Amygdala (tissue), 56 donors: ENCODE measurements around the gene CACNA1D.
"Not testable (repeated sequence)": the region's sequence is repeated elsewhere in the genome, so short reads cannot be mapped to it uniquely, and the experiment has no call there.

ENCODE experiments used
- DNase-seq, 56 donors: peaks; one replicate each; lab custom pipeline; 2025; lab: John Stamatoyannopoulos, UW

CACNA1D gene

DNA sequence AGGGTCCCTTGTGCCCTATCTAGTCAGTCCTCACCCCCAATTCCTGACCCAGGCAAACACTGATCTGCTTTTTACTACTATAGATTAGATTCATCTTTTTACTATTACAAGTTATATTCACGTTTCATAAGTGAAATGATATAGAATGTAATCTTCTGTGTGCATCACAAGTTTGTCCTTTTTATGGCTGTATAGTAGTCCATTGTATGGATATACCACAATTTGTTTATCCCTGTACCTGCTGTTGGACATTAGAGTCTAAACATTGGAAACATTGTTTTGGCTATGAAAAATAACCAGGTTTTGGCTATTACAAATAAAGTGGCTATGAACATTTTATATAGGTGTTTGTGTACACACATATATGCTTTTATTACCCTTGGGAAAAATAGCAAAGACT lies 112.4 kb downstream of the CACNA1D start:
- DNase-seq = no peak

DNA sequence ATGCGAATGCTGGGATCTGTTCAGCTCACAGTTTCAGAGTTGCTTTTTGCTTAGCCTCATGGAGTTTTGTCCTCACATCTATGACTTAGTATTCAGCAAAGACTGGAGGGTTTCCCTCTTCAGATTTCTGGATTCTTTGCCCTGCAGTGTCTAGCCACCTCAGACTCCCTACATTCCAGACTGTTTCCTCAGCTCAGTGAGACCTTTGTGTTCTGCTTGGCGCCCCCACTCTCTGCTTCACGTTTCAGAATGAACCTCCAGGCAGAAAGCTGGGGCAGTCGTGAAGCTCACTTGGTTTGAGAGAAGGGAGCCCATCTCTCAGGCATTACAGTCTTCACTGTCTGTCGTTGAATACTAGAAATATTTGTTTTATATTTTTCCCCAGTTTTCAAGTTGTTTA lies 118.1 kb downstream of the CACNA1D start:
- DNase-seq = no peak

DNA sequence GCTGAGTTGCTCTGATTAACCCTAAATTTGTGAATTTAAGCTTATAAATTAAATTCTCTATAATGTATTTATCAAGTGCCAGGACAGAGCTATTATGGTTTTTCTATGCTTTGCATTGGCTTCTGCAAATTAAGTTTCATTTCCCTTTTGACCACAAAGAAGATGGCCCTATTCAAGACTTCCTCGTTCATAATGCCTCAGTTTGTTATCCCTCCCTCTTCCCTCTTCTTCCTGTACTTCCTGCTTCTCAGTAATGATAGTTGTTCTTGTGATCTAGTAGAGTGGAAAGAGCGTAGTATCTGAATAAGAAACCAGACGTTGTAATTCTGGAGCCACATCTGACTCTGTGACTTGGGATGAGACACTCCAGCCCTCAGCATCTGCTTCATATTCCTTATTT lies 118.7 kb downstream of the CACNA1D start:
- DNase-seq = no peak

DNA sequence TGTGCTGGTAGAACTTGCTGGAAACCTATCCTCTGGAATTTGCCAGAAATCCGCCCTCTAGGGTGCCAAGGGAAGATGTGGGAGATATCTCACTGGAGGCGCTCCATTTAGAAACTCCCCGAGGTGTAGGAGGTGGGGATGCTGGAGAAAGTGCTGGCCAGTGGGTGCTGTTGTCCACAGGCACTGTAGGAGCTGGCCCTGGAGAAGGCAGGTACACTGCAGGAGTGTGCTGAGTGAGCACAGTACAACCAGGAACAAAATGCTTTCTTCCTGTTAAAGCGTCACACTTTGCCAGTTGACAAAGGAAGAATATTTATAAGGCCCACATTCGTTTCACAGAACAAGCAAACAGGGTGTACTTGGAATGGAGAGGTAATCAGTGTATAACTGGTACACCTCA lies 119.9 kb downstream of the CACNA1D start:
- DNase-seq = no peak

DNA sequence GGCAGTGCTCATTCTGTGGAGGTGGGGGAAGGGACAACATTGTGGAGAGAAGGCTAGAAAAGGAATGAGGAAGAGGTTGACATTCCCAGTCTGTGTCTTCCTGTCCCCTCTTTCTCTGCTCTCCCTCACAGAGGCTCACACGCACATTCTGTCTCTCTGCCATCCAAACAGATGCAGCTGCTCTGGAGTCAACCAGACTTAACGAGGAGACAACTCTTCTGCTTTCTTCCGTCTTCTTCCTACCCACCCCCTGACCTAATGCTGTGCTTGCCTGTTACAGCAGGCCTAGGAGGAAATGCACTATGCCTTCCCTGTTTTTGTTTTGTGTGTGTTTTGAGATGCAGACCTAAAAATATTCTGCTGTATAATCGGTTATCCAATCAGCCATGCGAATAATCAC lies 121.9 kb downstream of the CACNA1D start:
- peak in 4 of 56 donors; percentile 4 to 34 (median 6) for DNase-seq

DNA sequence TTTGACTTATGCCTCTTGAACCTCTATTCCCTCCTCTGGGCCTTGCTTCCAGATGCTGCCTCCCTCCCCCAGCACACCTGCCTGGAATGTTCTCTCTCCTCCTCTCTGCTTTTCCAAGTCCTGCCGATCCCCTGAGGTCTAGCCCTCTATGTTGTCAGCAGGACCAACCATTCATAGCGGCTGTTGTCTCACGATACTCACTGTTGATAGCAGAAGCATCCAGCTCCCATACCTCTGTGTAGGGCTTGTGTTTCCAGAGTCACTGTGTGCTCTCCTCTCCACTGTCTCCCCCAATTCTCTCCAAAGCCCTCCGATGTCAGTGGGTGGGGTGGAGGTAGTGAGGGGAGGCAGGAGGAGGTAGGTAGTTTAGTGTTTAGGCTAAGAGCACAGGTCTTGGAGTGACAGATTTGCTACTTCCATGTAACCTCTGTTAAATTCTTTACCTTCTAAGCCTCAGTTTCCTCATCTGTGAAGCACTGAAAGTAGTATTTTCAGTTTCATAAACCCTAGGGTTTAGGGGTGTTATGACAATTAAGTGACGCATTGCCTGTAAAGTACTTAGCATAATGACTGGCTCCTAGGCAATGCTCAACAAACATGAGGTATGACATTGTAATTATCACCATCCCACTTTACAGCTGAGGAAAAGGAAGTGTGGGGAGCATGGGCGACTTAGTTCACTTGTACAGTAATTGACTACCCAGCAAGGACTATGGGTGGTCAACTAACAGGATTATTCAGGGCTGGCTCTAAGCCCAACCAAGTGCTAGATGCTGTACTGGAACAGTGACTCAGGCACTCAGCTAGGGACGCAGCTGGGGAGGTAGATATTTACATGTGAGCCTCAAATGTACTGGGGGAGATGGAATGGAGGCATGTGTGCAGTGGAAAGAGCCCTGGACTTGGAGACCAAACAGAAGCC lies 122.8 kb downstream of the CACNA1D start:
- no peak for DNase-seq

DNA sequence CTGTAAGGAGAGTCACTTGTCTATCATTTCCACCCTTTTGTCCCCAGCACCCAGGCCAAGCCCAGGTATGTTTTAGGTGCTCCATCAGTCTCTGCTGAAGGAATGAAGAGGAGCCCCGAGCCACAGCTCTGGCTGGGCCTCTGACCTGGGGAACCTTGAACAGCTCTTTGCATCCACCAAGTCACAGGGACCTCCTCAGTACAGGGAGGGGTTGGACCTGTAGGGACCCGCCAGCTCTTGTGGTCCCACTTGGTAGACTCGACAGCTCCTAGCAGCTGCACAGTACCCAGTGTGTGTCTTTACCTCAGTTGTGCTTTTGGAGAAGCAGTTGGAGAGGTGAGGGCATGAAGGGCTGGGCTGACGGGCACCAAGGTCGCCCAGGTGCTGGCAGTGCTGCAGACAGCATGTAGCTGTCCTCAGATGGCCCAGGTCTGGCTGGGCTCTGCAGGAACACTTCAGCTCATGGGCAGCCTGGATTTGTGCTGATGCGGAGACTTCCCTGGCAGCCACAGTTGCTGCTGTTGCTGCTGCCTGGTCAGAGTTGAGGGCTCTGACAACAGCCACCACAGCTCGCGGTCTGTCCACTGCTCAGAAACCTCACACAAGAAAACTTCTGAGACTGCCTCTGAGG lies 123.6 kb downstream of the CACNA1D start:
- DNase-seq = no peak

DNA sequence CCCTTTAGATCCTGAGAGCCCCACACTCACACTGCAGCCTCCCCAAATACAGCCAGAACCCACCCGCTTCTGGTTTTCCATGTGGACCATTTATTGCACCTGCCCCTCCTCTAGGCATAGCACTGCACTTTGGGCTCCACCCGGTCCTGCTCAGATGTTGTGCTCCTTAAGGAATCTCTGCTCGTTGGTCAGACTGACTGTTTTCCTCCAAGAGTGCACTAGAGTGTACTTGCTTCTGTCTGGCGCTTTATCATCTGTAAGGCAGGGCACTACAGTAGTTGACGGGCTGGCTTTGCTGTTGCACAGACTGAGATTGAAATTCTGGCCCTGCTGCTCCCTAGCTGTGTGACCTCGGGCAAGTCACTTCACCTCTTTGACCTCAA lies 124.1 kb downstream of the CACNA1D start:
- DNase-seq = no peak

DNA sequence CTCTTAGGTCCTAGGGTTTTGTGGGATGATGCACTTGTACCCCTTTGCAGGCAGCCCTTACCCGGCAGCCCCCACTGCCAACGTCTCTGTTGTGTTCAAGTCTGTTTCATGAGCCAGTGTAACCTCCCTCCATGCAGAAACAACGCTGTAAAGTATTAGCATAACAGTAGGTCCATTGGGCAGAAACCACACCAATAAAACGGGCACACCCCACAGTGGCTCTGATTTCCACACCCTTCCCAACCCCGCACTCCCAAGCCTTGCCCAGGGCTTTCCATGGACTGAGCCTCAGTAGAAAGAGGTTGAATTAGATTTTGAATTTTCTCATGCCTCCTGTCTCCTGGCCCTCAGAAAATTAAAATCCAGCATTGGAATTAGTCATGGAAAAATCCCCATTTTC lies 124.5 kb downstream of the CACNA1D start:
- DNase-seq = no peak

DNA sequence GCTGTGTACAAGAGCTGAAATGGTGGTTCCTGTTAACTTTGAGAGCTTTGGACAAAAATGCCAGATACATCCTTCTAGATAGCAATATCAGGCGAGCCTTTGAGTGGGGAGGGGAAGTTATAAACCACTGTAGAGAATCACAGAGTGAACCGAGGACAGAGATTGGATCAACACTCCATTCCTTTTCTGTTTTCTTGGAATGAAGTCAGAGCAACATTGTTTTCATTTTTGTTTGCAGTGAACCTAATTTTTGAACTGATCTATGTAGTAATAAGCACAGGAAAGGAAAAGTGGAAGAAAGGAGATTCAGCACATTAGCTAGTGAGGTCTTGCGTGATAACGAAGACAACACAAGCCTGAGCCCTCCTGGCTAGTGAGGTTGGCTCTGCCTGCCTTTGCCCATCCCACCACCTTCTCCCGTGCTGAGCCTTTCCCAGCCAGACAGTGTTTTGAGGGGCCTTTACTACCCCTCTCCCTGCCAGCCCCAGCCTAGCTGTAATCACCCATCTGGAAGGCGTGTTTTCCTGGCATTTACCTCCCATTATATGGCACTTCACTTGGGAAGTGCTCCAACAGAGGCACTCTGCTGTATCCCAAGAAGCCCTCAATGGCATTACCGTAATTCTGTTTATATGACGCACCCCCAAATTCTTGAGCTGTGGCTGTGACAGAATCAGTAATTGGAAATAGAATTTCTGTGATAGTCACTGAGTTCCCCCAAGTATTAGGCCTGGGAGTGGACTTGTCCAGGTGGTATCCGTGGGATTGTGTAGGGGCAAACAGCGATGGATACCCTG lies 129.8 kb downstream of the CACNA1D start:
- DNase-seq = no peak

DNA sequence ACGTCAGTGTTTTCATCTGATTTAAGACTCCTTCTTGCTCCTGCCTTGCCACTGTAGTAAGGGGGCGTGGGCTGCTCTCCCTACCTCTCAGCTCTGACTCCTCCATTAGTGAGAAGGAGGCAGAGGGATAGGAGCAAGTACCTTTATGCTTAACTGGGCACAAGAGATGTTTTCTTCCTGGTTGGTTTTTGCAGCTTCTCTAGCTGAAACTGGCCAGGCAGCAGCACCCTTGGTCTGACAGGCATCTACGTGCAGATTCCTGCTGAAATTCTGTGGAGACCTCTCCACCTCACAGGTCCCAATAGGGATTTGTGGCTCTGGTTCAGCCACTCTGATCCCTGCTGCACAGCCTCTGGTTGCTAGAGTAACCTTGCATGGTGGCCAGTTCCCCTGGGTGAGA lies 132.5 kb downstream of the CACNA1D start:
- DNase-seq = no peak

DNA sequence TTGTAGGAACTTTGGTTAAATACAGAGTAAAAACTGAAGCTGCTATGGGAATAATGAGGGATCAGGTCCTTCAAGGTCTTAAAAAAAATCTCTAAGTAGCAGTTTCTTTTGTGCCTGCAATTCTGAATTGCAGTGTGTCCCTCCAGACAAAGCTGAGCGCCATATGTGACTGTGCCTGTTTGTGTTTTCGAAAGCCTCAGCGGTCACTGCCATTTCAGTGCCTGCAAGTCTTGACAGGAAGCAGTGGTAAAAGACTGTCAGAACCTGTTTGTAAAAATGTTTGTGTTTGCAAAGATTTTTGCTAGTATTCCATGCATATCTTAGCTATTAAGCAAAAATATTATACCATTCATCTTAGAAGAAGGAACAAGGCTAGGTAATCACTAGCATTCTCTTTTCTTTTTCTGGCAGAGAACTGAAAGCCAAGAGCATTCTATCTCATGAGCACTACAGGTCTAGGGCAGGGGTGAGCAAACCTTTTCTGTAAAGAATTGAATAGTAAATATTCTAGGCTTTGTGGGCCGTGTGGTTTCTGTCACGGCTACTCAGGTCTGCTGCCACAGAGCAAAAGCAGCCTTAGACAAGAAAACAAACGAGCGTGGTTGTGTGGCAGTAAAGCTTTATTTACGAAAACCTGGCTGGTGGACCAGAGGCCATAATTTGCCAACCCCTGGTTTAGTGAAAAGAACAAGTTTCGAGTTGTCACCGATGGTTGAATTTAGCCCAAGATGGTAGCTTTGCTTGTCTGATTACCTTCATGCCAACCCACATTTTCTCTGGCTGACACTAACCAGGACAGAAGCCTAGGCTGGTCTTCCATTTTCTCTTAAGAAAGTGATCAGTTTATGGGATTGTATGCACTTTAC lies 134.4 kb downstream of the CACNA1D start:
- no peak for DNase-seq

DNA sequence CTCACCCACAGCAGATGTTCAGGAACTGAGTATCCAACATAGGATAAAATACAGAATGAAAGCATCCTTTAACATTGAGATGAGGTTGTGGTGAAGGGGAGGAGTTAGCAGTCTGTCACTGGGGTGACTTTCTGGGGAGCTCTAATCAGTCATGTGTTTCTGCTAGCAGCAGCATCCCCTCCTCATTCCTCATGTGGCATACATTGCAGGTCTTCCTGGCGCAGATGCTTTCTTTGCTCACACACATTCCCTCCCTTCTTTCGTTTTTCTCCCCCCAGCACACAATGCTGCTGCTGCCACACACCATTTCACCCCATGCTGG lies 135.0 kb downstream of the CACNA1D start:
- DNase-seq = no peak

DNA sequence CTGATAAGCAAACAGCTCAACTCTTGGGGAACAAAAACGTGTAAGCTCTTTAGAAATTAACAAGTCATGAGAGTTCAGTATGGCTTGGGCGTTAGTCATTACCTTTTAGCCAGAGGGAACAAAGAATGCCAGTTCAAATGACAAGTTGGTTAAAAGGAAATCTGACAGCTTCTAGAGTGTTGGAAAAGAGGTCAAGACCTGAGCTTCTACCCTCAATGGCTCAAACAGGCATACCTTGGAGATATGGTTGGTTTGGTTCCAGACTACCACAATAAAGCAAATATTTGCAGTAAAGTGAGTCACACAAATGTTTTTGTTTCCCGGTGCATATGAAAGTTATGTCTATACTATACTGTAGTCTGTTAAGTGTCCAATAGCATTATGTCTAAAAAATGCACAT lies 136.1 kb downstream of the CACNA1D start:
- no peak for DNase-seq

DNA sequence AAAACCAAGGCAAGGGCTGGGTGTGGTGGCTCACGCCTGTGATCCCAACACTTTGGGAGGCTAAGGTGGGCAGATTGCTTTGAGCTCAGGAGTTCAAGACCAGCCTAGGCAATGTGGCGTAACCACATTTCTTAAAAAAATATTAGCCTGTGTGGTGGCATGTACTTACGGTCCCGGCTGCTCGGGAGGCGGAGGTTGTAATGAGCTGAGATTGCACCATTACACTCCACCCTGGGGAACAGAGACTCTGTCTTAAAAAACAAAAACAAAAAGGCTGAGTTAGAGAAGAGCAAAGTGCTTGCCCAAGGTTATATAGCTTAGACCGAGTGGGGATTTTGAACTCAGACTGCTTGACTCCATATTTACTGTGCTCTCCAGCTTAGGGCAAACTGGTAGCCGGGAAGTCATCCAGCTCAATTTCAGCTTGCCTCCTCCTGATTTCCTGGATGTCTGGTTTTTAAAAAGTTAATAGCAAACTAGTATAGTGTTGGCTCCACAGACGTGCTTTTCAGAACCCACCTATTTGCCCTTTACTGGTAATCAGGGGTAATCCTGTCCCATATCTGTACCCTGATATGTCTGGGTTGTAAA lies 138.9 kb downstream of the CACNA1D start:
- no peak for DNase-seq

DNA sequence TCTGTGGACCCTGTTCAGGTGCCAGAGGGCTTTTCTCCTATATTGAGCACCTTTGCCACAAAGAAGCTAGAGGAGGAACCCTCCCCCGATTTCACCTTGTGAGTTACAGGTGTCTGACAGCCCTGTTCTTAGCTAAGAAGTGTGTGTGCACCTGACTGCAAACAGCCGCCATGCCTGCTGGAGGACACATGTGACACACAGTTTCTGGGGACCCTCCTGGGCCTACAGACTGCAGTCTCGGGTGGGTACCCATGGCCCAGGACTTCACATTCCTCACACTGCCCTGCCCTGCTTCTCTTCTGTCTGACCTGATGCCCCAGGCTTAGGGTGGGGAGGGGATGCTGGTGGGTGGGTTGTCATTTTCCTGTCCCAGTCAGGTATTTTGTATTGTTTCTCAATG lies 140.6 kb downstream of the CACNA1D start:
- DNase-seq = no peak

DNA sequence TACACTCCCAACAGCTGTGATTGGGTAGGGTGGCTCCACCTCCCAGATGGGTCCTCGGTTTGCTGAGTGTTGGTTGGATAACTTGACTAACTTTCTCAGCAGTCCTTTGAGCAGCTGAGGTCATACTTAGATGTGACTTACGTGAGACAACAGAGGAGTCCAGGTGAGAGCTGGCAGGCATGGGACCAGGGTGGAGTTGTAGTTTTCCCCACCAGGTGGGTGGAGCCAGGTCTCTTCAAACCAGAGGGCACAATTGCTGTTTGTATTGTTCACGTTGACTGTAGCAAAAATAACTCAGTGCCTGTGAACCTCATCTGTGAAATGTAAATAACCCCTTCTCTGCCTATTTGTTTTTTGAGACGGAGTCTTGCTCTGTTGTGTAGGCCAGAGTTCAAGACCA lies 144.4 kb downstream of the CACNA1D start:
- DNase-seq = not testable (repeated sequence)

DNA sequence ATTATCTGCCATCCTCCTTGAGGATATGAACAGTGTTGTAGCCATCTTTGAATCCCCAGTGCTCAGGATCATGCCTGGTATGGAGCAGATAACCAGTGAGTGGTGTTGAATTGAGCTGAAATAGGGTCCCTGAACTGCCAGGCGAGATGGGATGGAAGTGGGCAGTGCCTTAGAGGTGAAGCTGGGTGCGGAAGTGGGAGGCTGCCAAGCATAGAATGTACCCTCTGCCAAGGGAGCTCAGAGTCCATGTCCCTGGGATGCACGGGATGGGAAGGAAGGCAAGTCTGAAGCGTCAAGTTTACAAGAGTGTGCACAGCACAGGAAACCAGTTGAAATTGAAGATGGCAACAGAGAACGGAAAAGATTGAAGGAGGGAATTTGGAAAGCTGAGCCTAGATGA lies 147.0 kb downstream of the CACNA1D start:
- DNase-seq = no peak

DNA sequence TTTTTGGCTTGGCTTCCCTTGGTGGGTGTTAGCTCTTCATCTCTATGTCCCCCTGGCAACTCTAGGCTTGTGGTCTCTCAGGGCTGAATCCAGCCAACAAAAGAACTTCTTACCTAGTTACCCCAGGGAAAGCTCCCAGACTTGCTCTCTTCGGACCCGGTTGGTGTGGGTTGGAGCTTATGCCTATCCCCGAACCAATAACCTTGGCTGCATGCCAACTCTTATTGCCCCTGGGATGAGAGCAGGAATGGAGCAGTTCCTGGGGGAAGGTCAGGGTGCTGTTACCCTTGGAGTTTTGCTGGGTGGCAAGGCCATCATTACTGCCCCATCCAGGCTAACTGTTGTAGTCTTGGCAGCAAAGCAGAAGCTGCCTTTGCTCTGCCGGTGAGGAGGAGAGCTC lies 147.8 kb downstream of the CACNA1D start:
- no peak for DNase-seq

DNA sequence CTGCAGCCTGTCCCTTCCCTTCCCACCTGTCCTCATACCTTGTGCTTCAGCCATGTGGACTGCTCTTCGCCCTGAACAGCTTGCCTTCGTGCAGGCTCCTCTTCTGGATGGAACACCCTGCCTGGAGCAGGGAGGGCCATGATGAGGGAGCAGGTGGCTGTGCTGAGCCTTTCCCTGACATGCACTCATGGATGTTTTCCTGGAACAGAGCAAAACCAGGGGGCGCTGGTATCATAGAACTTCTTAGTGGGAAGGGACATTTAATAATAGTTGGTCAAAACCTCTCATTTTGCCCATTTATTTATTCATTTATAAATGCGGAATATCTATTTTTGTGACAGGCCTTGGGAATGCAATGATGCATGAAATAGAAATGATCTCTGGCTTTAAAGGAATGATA lies 149.3 kb downstream of the CACNA1D start:
- DNase-seq = no peak
